ENCODE measurements around the gene APOA1.
"Not testable (repeated sequence)": the region's sequence is repeated elsewhere in the genome, so short reads cannot be mapped to it uniquely, and the experiment has no call there.

Gene APOA1

DNA sequence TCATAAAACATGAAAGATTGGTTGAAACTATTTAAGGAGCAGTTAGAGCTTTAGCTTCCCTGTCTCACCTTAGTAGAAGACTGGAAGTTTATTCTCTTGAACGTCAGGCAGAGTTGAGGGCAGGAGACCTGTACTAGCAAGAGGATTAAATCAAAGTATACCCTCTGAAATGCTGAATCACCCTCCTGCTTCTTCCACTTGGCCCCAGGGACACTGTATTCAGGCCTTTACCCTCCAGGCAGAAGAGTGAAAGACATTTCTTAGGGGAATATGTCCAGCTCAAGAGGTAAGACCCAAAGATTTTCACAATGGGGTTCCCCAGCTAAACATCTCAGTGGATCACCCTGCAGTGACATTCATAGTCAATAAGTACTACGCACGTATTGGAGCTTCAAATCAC, 26.2 kb downstream of the APOA1 start:
- no peak for FAIRE-seq

DNA sequence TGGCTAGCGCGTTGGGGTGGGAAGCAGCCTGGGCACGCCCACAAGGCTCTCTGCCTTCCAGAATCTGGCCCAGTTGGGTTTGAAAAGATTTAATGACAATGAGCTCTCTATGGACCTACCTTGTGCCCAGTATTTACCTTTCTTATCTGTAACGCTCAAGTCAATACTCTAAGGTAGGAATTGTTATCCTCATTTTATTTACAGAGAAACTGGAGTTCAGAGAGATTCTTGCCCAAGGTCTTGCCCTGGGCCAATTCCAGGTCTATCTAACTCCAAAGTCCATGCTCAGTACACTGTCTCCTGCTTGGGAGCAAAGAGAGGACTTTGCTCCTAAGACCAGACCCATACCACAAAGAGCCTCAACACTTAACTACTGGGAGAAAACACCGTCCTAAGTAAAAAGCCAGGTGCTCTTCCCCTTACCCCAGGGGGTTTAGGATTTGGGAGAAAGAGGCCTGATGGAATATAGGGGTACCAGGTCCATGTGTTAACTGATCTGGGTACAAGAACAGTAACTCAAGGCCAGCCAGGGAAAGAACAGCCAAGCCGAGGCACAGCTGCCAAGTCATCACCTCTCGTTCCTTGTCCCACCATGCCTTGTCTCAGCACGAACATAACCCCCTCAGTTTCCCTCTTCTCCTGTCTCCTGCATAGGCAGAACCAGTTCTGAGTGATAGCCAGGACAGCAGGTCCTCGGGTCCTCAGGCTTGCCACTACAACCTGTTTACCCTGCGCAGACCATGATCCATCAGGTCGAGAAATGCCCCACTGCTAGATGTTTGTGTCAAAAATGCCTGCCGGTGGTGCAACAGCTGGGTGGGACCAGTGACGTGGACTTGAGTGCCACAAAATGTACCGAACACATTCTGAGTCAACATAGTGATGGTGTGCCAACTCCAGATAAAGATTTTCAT, 28.9 kb downstream of the APOA1 start:
- no peak for FAIRE-seq

DNA sequence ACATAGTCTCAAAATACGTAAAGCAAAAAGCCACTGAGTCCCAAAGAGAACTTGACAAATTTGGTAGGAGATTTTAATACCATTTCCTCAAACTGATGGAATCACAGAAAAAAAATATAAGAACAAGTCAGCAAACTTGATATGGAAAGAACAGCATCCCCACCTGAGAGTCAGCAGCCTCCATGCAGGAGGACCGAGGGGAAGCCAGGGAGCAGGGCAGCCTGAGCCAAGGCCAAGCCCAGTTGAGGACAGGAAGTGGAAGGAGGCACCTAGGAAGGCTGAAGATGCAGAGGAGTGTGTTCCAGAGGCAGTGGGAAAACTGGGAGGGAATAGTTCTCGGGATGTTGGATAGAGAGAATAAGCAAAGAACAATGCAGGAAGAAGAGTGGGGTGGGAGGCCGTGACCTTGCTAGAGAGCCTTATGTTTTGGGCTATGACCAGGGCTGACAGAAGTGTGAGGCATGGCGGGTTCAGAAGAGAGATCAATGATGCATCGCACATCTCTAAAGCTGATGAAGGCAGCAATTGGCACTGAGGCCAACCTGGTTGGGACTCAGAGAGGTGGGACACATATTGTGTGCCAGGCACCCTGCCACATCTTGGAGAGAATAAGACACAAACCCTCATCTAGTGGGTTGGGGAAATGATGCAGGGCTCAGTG, 29.7 kb downstream of the APOA1 start:
- no peak for FAIRE-seq

DNA sequence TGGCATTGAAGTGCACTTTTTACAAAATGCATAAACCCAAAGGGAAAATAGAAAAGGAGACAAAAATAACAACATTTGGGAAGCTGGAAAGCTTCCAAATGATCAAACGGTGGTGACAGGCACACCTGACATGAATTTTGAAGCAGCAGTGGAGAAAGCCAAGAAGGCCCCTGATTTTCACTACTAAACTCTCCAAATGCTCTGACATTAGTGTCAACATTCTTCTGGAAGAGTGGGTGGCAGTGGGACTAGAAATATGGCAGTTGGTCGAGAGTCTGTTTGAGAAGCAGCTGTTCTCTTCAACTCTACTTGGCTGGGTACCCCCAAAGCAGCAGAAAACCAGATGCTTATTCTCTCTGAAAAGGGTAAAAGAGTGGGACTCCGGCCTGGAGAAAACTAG, 33.4 kb downstream of the APOA1 start:
- no peak for FAIRE-seq

DNA sequence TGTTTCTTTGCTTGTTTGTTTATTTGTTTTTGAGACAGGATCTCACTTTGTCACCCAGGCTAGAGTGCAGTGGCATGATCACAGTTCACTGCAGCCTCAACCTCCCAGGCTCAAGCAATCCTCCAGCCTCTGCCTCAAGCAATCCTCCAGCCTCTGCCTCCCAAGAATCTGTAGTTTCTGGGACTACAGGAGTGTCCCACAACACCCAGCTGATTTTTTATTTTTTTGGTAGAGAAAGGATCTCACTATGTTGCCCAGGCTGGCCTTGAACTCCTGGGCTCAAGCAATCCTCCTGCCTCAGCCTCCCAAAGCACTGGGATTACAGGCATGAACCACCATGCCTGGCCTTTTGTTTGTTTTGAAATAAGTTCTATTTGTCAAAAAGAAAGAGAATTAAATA, 35.8 kb downstream of the APOA1 start:
- FAIRE-seq: not testable (repeated sequence)

DNA sequence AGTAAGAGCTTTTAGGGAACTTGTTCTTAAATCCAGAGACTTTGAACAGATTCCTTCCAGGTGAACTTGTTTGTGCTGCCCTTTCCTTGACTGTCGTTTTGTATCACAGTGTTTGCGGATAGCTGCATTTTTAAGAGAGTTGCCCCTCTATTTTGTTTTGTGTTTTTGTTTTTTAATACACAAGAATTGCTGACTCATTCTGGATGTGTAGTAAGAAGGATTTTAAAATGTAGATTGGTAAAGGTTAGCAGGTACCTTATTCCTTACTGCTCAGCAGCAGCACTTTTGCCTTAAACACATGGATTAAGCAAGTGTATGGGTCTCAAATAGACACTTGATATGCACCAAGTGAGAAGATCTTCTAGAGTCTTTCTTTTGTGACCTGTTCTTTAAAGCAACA, 36.8 kb downstream of the APOA1 start:
- FAIRE-seq: no peak

DNA sequence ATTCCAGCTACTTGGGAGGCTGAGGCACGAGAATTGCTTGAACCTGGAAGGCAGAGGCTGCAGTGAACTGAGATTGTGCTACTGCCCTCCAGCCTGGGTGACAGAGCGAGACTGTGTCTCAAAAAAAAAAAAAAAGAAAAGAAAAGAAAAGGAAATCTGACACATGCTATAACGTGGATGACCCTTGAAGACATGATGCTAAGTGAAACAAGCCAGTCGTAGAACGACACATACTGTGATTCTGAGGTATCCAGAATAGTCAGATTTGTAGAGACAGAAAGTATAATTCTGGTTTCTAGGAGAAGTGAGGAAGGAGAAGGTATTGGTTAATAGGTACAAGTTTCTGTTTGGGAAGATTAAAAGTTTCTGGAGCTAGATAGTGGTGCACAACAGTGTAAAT, 39.1 kb downstream of the APOA1 start:
- no peak for FAIRE-seq

DNA sequence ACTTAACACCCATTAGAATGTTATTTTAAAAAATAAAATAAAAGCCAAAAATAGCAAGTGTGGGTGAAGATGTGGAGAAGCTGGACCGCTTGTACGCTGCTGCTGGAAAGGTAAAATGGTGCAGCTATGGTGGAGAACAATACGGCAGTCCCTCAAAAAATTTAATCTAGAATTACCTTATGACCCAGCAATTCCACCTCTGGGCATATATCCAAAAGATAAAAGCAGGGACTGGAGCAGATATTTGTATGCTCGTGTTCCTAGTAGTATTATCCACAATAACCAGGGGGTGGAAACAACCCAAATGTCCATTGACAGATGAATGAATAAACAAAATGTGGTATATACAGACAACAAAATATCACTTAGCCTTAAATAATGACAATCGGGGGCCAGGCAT, 39.6 kb downstream of the APOA1 start:
- no peak for FAIRE-seq

DNA sequence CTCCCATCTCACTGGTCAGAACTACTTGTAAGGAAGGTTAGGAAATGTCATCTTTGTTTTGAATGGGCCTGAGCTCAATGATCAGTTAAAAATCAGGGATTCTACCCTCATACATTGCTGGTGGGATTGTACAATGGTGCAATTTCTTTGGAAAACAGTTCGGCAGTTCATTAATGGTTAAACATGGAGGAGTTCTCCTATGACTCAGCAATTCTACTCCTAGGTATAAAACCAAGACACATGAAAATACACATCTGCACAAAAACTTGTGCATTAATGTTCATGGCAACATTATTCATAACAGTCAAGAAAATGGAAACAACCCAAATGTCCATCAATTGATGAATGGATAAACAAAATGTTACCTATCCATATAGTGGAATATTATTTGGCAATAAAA, 40.9 kb downstream of the APOA1 start:
- no peak for FAIRE-seq

DNA sequence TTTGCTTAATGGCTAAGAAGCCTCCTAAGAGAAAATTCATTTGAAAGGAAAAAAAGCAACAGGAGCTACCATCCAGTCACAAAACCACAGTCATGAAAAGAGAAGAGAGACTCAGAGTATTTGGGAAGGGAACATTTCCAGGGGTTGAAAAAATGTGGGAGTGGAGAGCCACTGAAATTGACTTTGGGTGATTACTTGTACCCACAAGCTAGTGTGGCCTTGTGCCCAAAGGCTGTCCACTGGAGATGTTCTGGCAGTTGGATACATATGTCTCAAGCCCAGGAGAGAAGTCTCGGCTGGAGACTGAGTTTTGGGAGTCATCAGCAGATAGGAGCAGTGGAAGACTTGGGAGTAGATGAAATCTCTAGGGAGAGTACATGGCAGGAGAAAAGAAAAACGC, 42.6 kb downstream of the APOA1 start:
- no peak for FAIRE-seq

DNA sequence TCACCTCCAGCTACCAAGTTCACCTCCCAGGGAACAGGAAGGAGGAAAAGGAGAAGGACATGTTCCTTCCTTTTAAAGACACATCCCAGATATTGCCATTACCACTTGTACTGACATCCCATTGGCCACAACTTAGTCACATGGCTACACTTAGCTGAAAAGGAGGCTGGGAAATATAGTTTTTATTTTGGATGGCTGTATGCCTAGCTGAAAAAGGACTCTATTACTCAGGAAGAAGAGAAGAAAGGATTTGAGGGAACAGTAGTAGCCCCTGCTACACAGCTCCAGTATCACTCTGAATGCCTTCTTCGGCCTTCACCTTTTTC, 43.7 kb downstream of the APOA1 start:
- no peak for FAIRE-seq

DNA sequence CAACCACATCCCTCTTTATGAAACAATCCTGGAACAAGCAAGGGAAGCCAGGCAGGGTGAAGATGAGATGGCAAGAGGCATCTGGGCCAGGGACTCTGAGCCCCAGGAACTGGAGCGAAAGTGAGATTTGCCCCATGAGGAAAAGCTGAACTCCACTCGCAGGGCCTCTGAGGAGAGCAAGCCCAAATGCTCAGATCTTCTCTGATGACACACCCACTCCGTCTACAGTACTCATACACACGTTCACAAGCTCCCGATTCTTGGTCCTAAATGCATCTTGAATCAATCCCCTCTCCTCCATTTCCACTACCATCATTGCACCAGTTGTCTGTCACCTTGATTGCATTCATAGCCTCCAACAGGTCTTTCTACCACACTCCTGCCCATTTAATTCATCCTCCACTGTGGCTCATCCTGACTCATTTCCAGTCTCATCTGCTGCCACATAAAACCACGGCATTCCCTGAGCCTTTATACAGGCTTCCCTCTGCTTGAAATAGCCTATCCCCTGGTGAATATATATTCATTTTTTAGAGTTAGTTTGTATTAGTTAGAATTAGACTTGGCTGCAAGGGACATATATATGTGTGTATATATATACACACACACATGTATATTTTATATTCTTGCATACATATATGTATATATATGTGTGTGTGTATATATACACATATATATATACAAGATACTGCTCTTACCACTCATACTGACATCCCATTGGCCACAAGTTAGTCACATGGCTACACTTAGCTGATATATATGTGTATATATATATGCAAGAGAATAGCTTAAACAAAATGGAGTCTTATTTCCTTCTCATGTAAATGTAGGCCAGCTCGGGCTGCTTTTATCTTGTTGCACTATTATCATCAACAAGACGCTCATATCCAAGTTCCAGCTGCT, 44.3 kb downstream of the APOA1 start:
- no peak for FAIRE-seq

DNA sequence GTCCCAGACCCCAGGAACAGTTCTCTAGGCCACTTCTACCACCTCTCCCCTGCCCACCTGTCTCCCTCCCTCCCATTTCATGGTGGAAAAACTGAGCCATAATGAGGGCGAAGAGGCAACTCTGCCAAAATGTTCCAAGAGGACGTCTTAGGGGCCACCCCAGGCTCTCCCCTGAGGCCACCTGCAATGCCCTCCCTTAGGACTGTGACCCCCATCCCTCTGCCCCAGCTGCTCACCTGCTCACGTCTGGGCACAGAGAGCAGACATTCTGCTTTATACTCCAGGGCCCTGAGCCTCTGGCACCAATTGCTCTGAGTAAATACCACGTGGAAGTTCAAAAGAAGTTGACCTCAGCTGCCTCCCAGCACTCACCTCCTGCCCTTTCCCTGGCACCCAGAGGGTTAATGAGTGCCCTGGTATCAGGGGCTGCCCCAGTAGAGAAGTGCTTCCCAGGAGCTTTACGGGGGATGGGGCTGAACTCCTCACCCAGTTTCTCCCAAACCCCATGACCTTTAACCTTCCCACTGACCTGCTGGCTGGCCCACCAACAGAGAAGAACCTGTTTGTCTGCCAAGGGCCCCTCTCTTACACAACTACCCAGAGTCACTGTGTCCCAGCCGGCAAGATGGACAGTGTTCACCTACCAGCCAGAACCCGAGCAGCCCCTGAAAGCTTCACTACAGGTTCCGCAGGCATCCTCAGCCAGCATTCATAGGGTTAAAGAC, 45.1 kb downstream of the APOA1 start:
- no peak for FAIRE-seq

DNA sequence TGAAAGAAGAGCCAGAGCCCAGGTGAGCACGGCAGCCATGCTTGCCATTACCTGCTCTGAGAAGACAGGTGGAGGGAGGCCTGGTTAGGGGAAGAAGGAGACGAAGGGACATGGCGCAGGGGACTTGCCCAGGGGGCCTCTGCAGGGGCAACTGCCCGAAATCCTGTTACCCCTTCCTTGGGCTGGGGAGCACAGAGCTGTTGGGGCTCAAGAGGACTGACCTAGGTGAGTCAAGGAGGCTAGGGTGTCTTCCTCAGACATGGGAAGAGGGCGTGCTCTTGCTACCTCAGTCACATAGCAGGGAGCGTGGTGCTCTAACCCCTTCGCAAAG, 45.6 kb downstream of the APOA1 start, which contains the start of gene APOA5:
Gene APOA5 (minus strand): TSS at position 67 of the 331 bp plus-strand sequence. CDS start 19 bp downstream, at position 48.
- no peak for FAIRE-seq

DNA sequence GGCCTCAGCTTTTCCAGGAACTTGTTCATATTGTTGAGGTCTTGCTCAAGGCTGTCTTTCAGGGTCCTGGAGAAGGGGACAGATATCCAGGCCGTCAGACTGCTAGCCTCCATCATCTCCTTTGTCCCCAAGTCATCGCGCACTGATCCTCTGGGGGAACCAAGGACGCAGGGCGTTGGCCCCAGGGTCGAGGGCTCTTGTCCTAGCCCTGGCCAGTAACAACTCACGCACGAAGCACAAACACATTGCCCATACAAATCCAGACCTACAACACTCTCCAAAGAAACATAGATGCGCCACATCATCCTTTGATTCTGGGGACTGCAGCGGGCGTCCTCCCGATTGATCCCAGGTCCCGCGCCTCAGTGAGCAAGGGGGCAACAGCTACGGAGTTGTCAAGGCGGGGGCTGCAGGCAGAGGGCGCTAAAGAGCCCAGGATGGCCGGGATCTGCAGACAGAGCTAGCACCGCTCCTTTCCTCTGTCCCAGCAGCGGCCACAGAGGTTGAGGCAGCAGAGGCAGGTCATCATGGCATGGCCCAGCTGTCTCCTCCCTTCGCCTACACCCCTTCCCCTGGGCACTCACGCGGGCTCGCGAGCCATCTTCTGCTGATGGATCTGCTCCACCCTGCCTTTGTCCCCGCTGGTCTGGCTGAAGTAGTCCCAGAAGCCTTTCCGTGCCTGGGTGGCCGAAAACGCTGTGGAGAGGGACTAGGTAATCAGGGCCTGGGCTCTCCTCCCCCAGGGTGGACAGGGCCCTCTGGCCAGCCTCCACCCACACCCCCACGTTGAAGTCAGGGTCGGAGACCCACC, 46.2 kb downstream of the APOA1 start:
- FAIRE-seq: no peak

DNA sequence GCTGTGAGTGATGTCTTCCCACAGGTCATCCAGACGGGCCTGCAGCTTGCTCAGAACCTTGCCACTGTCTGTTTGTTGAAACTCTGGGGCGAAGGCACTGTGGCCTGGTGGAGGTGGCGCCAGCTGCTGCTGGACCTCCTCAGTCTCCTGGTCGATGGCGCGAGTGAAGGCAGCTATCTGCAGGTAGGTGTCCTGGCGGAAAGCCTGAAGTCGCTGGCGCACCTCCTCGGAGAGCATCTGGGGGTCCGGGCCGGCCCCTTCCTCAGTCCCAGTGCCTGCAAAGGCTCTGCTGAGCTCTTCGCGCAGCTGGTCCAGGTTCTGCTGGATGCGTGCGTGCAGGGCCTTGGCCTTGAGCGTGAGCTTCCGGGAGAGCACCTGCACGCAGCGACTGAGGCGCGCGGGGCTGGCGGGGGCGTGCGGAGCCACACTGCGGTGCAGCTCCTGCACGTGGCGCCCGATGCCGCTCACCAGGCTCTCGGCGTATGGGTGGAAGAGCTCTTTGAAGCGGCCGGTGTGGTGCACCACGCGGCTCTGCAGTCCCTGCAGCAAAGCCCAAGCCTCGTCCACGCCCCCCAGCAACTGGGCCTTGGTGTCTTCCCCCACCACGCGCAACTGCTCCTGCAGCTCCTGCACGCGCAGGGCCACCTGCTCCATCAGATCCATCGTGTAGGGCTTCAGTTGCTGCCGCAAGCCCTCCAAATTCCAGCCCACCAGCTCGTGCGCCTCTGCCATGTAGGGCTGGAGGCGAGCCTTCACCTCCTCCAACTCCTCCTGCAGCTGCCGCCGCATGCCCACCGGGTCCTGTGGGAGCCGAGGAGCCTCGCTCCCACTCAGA, 47.0 kb downstream of the APOA1 start:
- no peak for FAIRE-seq

DNA sequence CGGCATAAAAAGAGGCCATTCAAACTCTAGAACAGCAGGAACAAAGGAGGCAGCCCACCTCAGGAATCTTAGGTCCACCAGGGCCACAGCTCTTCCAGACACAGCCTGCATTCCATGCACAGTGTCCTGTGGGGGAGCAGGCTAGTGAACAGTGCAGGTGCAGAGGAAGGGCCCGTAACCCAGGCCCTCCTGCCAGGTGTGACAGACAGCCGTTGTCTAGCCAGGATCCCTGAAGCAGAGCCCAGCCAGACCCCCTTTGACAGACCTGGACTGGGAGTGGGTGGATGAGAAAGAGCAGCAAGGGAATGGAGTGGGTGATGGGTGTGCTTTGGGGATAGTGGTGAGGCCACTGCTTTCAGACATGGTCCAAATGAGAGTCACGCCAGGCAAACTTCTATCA, 48.4 kb downstream of the APOA1 start:
- FAIRE-seq: no peak

DNA sequence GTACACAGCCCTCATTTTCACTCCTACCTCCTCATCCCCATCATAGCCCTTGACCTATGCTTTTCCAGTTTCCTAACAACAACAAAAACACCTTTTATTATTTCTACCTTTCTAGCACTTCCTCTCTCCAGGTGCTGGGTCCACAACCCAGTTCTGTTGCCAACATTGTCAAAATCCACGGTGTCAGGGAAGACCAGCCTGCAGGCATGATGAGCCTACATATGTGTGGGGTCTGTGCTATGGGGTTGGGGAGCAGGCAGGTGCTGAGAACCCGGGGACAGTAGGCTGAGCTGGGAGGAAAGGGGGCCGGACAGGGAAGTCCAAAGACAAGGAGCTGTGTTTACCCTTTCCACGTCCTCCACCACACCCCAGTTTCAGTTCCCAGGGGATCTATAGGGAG, 48.9 kb downstream of the APOA1 start:
- no peak for FAIRE-seq

DNA sequence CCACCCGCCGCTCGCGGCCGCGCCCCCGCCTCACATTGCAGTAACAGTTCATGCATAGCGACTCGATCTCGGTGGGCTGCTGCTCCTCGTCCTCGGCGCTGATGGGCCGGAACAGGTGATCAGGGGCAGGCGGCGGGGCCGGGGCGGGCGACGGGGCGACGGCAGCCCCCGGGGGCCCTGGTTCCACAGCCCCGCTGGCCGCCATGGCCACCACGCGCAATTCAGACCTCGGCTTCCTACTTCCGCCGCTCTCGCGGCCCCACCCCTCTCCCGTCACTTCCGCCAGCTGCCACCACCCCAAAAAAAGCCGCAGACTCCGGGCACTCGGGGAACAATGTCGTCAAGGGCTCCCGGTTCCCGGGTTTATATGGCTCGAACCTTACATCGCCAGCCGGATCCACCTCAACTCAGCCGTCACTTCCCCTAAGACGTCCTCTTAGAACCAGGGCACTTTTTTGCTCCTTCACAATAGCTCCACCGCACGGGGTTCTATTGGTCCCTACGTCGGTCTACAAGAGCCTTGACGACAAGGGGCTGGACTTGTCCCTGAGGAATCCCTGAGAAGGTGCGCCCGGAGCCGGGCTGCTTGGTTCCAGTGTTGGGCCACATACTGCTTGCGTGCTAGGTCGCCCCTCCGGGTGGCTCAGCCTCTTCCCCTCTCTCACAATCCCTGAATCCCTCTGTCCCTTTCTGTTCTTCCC, 49.5 kb downstream of the APOA1 start, which contains the start of gene ZPR1:
Gene ZPR1 (minus strand): TSS at position 238 of the 701 bp plus-strand sequence. CDS start 33 bp downstream, at position 205.
- FAIRE-seq: no peak

DNA sequence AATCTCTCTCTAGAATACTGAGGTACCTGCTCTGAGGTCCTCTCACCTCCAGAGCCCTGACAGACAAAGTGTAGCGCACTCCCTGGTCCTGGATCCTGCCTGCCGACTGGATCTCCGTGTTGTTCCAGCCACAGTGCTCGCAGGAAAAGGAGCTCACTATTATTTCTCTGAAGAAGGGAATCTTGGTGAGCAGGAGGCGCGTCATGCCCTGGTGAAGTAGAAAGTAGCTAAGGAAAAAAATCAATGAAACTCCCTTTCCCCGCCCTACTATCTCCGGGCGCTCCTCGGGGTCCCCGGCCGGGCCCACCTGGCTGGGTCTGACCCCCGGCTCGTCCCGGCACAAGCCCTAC, 50.0 kb downstream of the APOA1 start:
- no peak for FAIRE-seq

Data from A204.1 (cell line).